GM12878 (cell line): Measurements from ENCODE around the gene S100P. TPM values are rescaled to one million over a fixed set of nuclear protein-coding genes. Genes with fewer than 3 reads are reported as not detected.

Experiments used
- ATAC-seq: fragments of 200-7000 bp; cut with Tn5 transposase; 3 replicates; pipeline ENCODE4 v1.9.1; 2020; ENCODE audit warnings: mild to moderate bottlenecking, moderate library complexity
- BruUV-seq: library from RNA; stranded (reverse); fragments of 400-500 nt; replicated peaks from 2 replicates; lab custom pipeline; 2021; lab: Mats Ljungman, UMichigan
- CTCF ChIA-PET: fragments of 300-600 bp; sonication (Branson Sonifier 250); formaldehyde crosslinking; extraction: SDS; loops from one replicate; lab custom pipeline; 2021; ENCODE audit warnings: inconsistent platforms; lab: Yijun Ruan, JAX
- POLR2A ChIA-PET: fragments of 350-600 bp; formaldehyde crosslinking; extraction: SDS; loops from one replicate; lab custom pipeline; 2021; ENCODE audit warnings: inconsistent platforms; lab: Charles Lee
- RAD21 ChIA-PET: fragments of 300-600 bp; sonication (Branson Sonifier 250); formaldehyde crosslinking; loops from one replicate; lab custom pipeline; 2023; ENCODE audit warnings: antibody characterized with exemption; ENCODE audit not compliant: unreplicated experiment; lab: Charles Lee
- SMC1A ChIA-PET: fragments of 300-600 bp; sonication (Branson Sonifier 250); formaldehyde crosslinking; loops from one replicate; lab custom pipeline; 2023; ENCODE audit not compliant: unreplicated experiment, uncharacterized antibody; lab: Charles Lee
- DNase-seq: peaks from one replicate; pipeline ENCODE4 v3.0.0-alpha.2; 2011; ENCODE audit warnings: low read depth, low spot score
- FAIRE-seq: peaks from 3 replicates; lab custom pipeline; 2011; peaks lifted over from hg19 to GRCh38; lab: Jason Lieb, UNC
- H2AFZ ChIP-seq: 2 replicates; pipeline ENCODE4 v1.6.0; 2011; ENCODE audit warnings: low read depth, low read length, control low read depth; ENCODE audit not compliant: control insufficient read depth
- H3K27ac ChIP-seq: 2 replicates; pipeline ENCODE4 v1.5.1; 2011; ENCODE audit warnings: control low read depth; ENCODE audit not compliant: control insufficient read depth, insufficient read depth
- H3K27me3 ChIP-seq, 2 experiments: replicated peaks in 1 of 2; 2 replicates each; pipeline versions ENCODE4 v1.6.0 to v1.6.1; 2011; ENCODE audit warnings: low read length in 1 of 2; ENCODE audit not compliant: control insufficient read depth in 2 of 2, insufficient read depth in 2 of 2
- H3K36me3 ChIP-seq, 2 experiments: 2 replicates each; pipeline ENCODE4 v1.5.1; 2011; ENCODE audit warnings: low read length in 1 of 2; ENCODE audit not compliant: control insufficient read depth in 2 of 2, insufficient read depth in 2 of 2
- H3K4me1 ChIP-seq: 2 replicates; pipeline ENCODE4 v1.6.1; 2011; ENCODE audit warnings: mild to moderate bottlenecking, low read length, moderate library complexity, mixed read lengths; ENCODE audit not compliant: control insufficient read depth, insufficient read depth
- H3K4me2 ChIP-seq: 2 replicates; pipeline ENCODE4 v1.6.0; 2011; ENCODE audit warnings: control low read depth; ENCODE audit not compliant: control insufficient read depth, insufficient read depth
- H3K4me3 ChIP-seq: fragments of 200-600 bp; sonication (generic); 2 replicates; pipeline ENCODE4 v1.5.1; 2016
- H3K79me2 ChIP-seq: 2 replicates; pipeline ENCODE4 v1.6.0; 2011; ENCODE audit warnings: low read length; ENCODE audit not compliant: control insufficient read depth, insufficient read depth
- H3K9ac ChIP-seq: 2 replicates; pipeline ENCODE4 v1.8.0; 2011; ENCODE audit warnings: low read length, control low read depth, mixed read lengths; ENCODE audit not compliant: control insufficient read depth, insufficient read depth
- H3K9me3 ChIP-seq: replicated peaks from 3 replicates; pipeline ENCODE4 v1.5.1; 2011; ENCODE audit warnings: mild to moderate bottlenecking, low read length; ENCODE audit not compliant: control insufficient read depth, insufficient read depth
- H4K20me1 ChIP-seq: 2 replicates; pipeline ENCODE4 v1.6.0; 2011; ENCODE audit not compliant: control insufficient read depth, insufficient read depth
- BCL3 ChIP-seq: IDR thresholded peaks from 2 replicates; pipeline ENCODE4 v1.6.1; 2011; ENCODE audit warnings: borderline replicate concordance, low read depth, mild to moderate bottlenecking, moderate library complexity, low read length; ENCODE audit not compliant: insufficient read depth, poor library complexity, severe bottlenecking
- CBFB ChIP-seq: IDR thresholded peaks from 2 replicates; pipeline ENCODE4 v1.6.1; 2016; ENCODE audit warnings: antibody characterized with exemption, low read depth
- CREB1 ChIP-seq: IDR thresholded peaks from 2 replicates; pipeline ENCODE4 v1.6.1; 2012; ENCODE audit warnings: low read depth, mild to moderate bottlenecking, inconsistent platforms
- EED ChIP-seq: sonication (generic); IDR thresholded peaks from 2 replicates; pipeline ENCODE4 v1.6.1; 2016; ENCODE audit warnings: antibody characterized with exemption, low read depth
- ELK1 ChIP-seq: IDR thresholded peaks from 2 replicates; pipeline ENCODE4 v1.6.1; 2012; ENCODE audit warnings: low read depth, low read length, improper control_type of control experiment
- GABPA ChIP-seq: IDR thresholded peaks from 2 replicates; pipeline ENCODE4 v1.6.1; 2014; ENCODE audit warnings: antibody characterized with exemption, low read depth, mild to moderate bottlenecking, inconsistent platforms
- HSF1 ChIP-seq: fragments of 150-350 bp; IDR thresholded peaks from 2 replicates; pipeline ENCODE4 v1.6.1; 2014; ENCODE audit warnings: mild to moderate bottlenecking, low read depth, low read length
- KAT2A ChIP-seq: conservative IDR thresholded peaks from 2 replicates; pipeline ENCODE4 v1.6.1; 2011; ENCODE audit warnings: low read depth, low read length; ENCODE audit not compliant: control insufficient read depth
- KDM1A ChIP-seq: fragments of 200-600 bp; sonication (generic); IDR thresholded peaks from 2 replicates; pipeline ENCODE4 v1.6.1; 2016; ENCODE audit warnings: borderline replicate concordance
- LARP7 ChIP-seq: fragments of 450-650 bp; IDR thresholded peaks from 2 replicates; pipeline ENCODE4 v1.6.1; 2017; ENCODE audit warnings: mild to moderate bottlenecking
- MTA2 ChIP-seq: fragments of 450-650 bp; IDR thresholded peaks from 2 replicates; pipeline ENCODE4 v1.6.1; 2016; ENCODE audit warnings: low read depth, mild to moderate bottlenecking, moderate library complexity
- RB1 ChIP-seq: fragments of 450-650 bp; formaldehyde crosslinking; IDR thresholded peaks from 2 replicates; pipeline ENCODE4 v1.6.1; 2017; ENCODE audit warnings: mild to moderate bottlenecking, borderline replicate concordance
- SMAD5 ChIP-seq: IDR thresholded peaks from 2 replicates; pipeline ENCODE4 v1.6.1; 2016; ENCODE audit warnings: antibody characterized with exemption, low read depth
- SREBF2 ChIP-seq: IDR thresholded peaks from 2 replicates; pipeline ENCODE4 v1.6.1; 2012; ENCODE audit warnings: mild to moderate bottlenecking, low read length
- TCF7 ChIP-seq: IDR thresholded peaks from 2 replicates; pipeline ENCODE4 v1.6.1; 2014; ENCODE audit warnings: antibody characterized with exemption, borderline replicate concordance
- YBX1 ChIP-seq: fragments of 450-650 bp; IDR thresholded peaks from 2 replicates; pipeline ENCODE4 v1.6.1; 2016; ENCODE audit warnings: antibody characterized with exemption
- ZBTB33 ChIP-seq: fragments of 450-650 bp; IDR thresholded peaks from 2 replicates; pipeline ENCODE4 v1.6.1; 2017; ENCODE audit warnings: mild to moderate bottlenecking
- ZNF217 ChIP-seq: fragments of 450-650 bp; IDR thresholded peaks from 2 replicates; pipeline ENCODE4 v1.6.1; 2017; ENCODE audit warnings: antibody characterized with exemption, mild to moderate bottlenecking
- ZNF24 ChIP-seq: fragments of 450-650 bp; IDR thresholded peaks from 2 replicates; pipeline ENCODE4 v1.6.1; 2017; ENCODE audit warnings: antibody characterized with exemption, mild to moderate bottlenecking
- WGBS: methylation state at CpG from one replicate; pipeline ENCODE4 v1.1.6; 2016; ENCODE audit warnings: low lambda C conversion rate; ENCODE audit not compliant: insufficient replicate concordance, insufficient coverage; ENCODE audit errors: missing lambda C conversion rate; 5-methylcytosine and 5-hydroxymethylcytosine counted together
- in situ Hi-C: fragments of 300-500 bp; cut with MboI; formaldehyde crosslinking; loops from 9 replicates; pipeline ENCODE4 v1.14.3; 2018; ENCODE audit warnings: mixed read lengths
- intact Hi-C: fragments of 100-400 bp; cut with micrococcal nuclease; formaldehyde crosslinking; loops from one replicate; pipeline ENCODE4 v1.14.2; 2022; ENCODE audit not compliant: unreplicated experiment
- polyA plus RNA-seq, 11 experiments: library from polyadenylated mRNA; depleted of rRNA in 4 of 11; unstranded in 6 of 11; stranded (reverse) in 5 of 11; fragments of >200 nt; fragmentation: Nextera tagmentation in 4 of 11; fragmentation: Illumina TruSeq in 1 of 11; extraction: Ambion mirVana in 4 of 11; extraction: Trizol in 1 of 11; gene quantifications; 1 replicate in 1 of 11; 2 replicates in 10 of 11; pipeline versions ENCODE4 v1.2.1 to v1.2.3, GENCODE V29; 2011 to 2016; ENCODE audit warnings: inconsistent platforms in 2 of 11, missing spikeins in 2 of 11, low read depth in 1 of 11
- total RNA-seq, 4 experiments: library from RNA; depleted of rRNA in 3 of 4; stranded (reverse); fragments of >200 nt in 3 of 4; fragmentation: Illumina TruSeq in 1 of 4; extraction: Trizol in 1 of 4; gene quantifications; 2 replicates each; pipeline versions ENCODE4 v1.2.1 to v1.2.3, GENCODE V29; 2013 to 2021

Gene S100P
- total and polyA plus RNA-seq, 10 of the 15 experiments (the other 5 are each of a cell fraction or from before 2014, with no cell fraction given): 0.90 TPM; not detected in 9

- TF ChIP-seq BCL3 (no peak), ZNF217 (no peak)
Measured at GRCh38 chr4:6696611-6697010, 2.9 kb downstream of the S100P start (continued).

- ChIA-PET POLR2A (no interaction called here), RAD21 (no interaction called here), CTCF (no interaction called here), SMC1A (interaction anchor here (1.2 kb wide), 1 partner anchor 22 kb away, joined by 3 read pairs; no protein-coding TSS in a partner anchor)
- Histone ChIP-seq H3K79me2 (no peaks in the 10 kb centered on the region), H3K4me3 (no peak overlapping the region), H3K9me3 (no peaks in the 10 kb centered on the region), H3K27me3 (no peaks in the 10 kb centered on the region), H2AFZ (no peak overlapping the region), H3K4me2 (no peak overlapping the region), H3K9ac (no peak overlapping the region), H3K36me3 (no peaks in the 10 kb centered on the region; a peak in 1 of 4 replicates), H4K20me1 (no peaks in the 10 kb centered on the region), H3K27ac (no peak overlapping the region), H3K4me1 (peaks cover 5% of the 10 kb centered on the region)
- TF ChIP-seq EED: no peak
- TF ChIP-seq ZBTB33: no peak
- no peak for TF ChIP-seq TCF7
- TF ChIP-seq LARP7: no peak
- no peak for TF ChIP-seq CREB1
- TF ChIP-seq CBFB: no peak
- no peak for TF ChIP-seq ZNF24
- no peak for TF ChIP-seq KAT2A
- no peak for TF ChIP-seq HSF1
- TF ChIP-seq KDM1A: no peak
- no peak for TF ChIP-seq YBX1
- TF ChIP-seq MTA2: no peak
- TF ChIP-seq RB1: no peak
- TF ChIP-seq SREBF2: no peak
- TF ChIP-seq SMAD5: no peak
- no peak for TF ChIP-seq ELK1
- no peak for TF ChIP-seq GABPA
- no TSS peak for BruUV-seq
- DNase-seq: no peak
- 92% methylated on average over 6 of the region's 6 CpGs for WGBS
- intact Hi-C loops (no loop called here), in situ Hi-C loops (no loop called here)
- ATAC-seq: no peak
- no peak for FAIRE-seq
Measured at GRCh38 chr4:6697131-6697530, 3.5 kb downstream of the S100P start.
